Fibroblast of villous mesenchyme (primary cell): Measurements from ENCODE around the gene NRXN3. TPM values are rescaled to one million over a fixed set of nuclear protein-coding genes. Genes with fewer than 3 reads are reported as not detected.

Experiments used
- DNase-seq: peaks from one replicate; pipeline ENCODE4 v3.0.0-alpha.2; 2010; ENCODE audit warnings: low read depth
- H3K4me3 ChIP-seq: 2 replicates; pipeline ENCODE4 v1.5.1; 2011; ENCODE audit warnings: low read depth, mild to moderate bottlenecking, low read length
- total RNA-seq: library from RNA; depleted of rRNA; stranded (reverse); fragments of >200 nt; gene quantifications from 2 replicates; pipeline ENCODE4 v1.2.3, GENCODE V29; 2012
- TF ChIP-seq, protein P1 (sequence below): IDR thresholded peaks from 2 replicates; pipeline ENCODE4 v1.5.1; 2012; ENCODE audit warnings: low read depth, mild to moderate bottlenecking, low read length; ENCODE audit not compliant: insufficient read depth

Gene NRXN3
- total RNA-seq, 1 donor: 7.3 TPM

DNA sequence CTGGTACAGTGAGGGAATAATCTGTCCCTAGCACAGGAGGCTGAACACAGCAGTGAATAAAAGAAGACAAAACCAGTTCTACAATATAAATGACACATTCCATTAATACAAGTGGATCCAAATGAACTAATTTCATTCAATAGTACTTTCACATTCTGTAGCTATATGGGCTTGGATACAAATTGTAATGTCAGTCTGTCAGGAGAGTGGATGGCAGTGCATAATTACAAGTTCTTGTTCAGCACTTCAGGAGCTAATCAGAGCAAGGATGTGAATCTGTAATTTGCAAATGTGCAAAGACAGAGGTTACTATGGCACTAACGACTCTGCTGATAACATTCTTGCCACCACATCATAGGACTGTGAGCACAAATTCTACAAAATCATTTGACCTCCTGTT is 1343.3 kb downstream of the NRXN3 start:
- no peak for DNase-seq
- TF ChIP-seq, protein P1, sequence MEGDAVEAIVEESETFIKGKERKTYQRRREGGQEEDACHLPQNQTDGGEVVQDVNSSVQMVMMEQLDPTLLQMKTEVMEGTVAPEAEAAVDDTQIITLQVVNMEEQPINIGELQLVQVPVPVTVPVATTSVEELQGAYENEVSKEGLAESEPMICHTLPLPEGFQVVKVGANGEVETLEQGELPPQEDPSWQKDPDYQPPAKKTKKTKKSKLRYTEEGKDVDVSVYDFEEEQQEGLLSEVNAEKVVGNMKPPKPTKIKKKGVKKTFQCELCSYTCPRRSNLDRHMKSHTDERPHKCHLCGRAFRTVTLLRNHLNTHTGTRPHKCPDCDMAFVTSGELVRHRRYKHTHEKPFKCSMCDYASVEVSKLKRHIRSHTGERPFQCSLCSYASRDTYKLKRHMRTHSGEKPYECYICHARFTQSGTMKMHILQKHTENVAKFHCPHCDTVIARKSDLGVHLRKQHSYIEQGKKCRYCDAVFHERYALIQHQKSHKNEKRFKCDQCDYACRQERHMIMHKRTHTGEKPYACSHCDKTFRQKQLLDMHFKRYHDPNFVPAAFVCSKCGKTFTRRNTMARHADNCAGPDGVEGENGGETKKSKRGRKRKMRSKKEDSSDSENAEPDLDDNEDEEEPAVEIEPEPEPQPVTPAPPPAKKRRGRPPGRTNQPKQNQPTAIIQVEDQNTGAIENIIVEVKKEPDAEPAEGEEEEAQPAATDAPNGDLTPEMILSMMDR: no peak
- no peak overlapping the region for H3K4me3 ChIP-seq

DNA sequence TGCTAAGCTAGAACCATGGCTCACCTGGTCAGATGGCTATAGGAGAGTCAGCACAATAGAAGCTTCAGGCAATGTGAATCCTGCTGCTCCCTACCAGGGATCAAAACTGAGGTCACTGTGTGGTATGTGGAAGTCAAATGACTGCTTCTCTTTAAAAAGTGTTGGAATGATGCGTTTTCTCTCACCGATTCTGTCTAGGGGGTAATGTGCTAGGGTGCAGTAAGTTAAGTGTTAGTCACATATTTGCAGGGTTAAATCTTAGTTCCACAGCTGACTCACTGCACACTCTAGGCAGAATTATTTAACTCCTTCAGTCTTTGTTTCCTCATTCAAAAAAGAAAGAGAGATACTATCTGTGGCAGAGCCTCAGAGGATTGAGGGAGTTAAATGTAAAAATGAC is 1344.5 kb downstream of the NRXN3 start:
- no peak overlapping the region for H3K4me3 ChIP-seq
- peak; percentile 37 for DNase-seq
- TF ChIP-seq, protein P1: no peak

- DNase-seq: peak; percentile 14
- TF ChIP-seq, protein P1: no peak
- no peak overlapping the region for H3K4me3 ChIP-seq
Observed at GRCh38 chr14:79515158-79515557, 1345.0 kb downstream of the NRXN3 start.

DNA sequence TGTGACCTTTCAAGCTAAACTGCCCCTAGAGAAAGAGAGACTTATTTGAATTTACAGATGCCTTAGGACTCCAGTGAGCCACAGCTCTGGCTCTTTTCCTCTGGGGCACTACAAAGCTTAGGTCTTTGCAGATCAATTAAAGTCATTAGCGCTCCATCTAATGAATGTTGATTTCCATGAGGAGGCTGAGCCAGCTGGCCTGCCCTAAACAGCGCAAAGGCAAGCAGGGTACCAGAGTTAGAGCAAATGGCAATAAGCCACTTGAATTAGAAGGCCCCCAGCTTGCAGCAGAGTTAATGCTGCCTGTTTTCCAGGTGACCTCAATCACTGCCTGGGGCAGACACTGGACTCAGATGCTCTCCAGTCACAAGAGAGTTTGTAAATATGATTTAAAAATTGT is 1345.8 kb downstream of the NRXN3 start:
- H3K4me3 ChIP-seq: no peak overlapping the region
- TF ChIP-seq, protein P1: no peak
- no peak for DNase-seq

- no peak for DNase-seq
Observed at GRCh38 chr14:79525416-79525815, 1355.2 kb downstream of the NRXN3 start.

DNA sequence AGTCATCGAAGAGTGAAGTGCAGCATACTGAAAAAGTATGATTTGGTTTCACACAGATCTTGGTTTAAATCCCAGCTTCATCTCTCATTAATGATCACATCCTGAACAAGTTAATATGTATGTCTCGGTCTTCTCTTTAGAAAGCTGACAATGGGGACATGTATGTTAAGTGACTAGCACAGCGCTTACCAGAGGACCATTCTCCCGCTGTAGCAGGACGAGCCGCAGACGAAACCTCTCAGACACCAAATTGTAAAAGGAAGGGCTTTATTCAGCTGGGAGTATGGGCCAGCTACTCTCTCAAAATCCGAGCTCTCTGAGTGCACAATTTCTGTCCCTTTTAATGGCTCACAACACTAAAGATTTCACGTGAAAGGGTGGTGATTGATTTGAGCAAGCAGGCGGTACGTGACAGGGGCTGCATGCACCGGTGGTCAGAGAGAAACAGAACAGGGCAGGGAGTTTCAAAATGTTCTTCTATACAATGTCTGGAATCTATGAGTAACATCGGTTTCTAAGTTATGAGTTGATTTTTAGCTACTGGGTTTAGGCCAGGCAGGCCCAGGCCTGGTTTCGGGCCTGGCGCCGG is 1358.7 kb downstream of the NRXN3 start:
- no peak for DNase-seq
- H3K4me3 ChIP-seq: no peak overlapping the region
- TF ChIP-seq, protein P1: no peak

More at GRCh38 chr14:79525416-79525815, 1355.2 kb downstream of the NRXN3 start:
- no peak overlapping the region for H3K4me3 ChIP-seq
- TF ChIP-seq, protein P1: no peak

DNA sequence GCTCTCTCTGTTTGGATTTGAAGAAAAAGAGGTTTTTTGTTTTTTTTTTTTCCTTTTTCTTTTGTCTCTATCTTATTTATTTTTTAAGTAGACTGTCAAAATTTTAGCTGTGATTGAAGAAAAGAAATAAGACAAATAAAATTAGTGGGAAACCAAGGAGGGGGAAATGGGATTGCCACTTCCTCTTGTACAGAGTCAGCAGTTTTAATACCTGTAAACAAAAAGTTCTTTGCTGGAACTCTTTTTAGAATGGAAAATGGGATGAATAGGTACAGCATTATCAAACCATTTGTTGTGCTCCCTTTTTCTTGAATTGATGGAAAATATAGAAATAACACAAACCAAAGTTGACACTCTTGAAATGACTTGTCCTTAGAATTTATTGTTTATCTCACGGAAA is 1360.4 kb downstream of the NRXN3 start:
- TF ChIP-seq, protein P1: no peak
- no peak overlapping the region for H3K4me3 ChIP-seq
- DNase-seq: no peak
